ENCODE data around the gene POLR1H.

Gene POLR1H

GRCh38 chr6:30062471-30063178, 1.6 kb downstream of the POLR1H start:
- DNase-seq = no peak

GRCh38 chr6:30063315-30063714, 2.2 kb downstream of the POLR1H start:
- no peak for DNase-seq

GRCh38 chr6:30066082-30066481, 5.0 kb downstream of the POLR1H start:
- no peak for DNase-seq

GRCh38 chr6:30066577-30067459, 5.8 kb downstream of the POLR1H start, which contains the start of gene PPP1R11:
TSS of gene PPP1R11 (plus strand) at chr6:30067198. CDS start at chr6:30067411, 213 bp downstream.
- peak; percentile 99 for DNase-seq

GRCh38 chr6:30067460-30068139, 6.5 kb downstream of the POLR1H start:
- DNase-seq = no peak

GRCh38 chr6:30071081-30071818, 10.2 kb downstream of the POLR1H start:
- DNase-seq = peak; percentile 42

- no peak for DNase-seq
Observed at GRCh38 chr6:30071858-30072257, 10.8 kb downstream of the POLR1H start.

- DNase-seq = no peak
Observed at GRCh38 chr6:30073489-30074235, 12.6 kb downstream of the POLR1H start.

- no peak for DNase-seq
Observed at GRCh38 chr6:30074331-30075093, 13.4 kb downstream of the POLR1H start.

GRCh38 chr6:30075094-30075789, 14.2 kb downstream of the POLR1H start, which contains the start of gene RNF39:
TSS of gene RNF39 (minus strand) at chr6:30075769. CDS start at chr6:30075585, 184 bp downstream.
- no peak for DNase-seq

- no peak for DNase-seq
Observed at GRCh38 chr6:30075790-30076732, 15.0 kb downstream of the POLR1H start.

- DNase-seq = no peak
Observed at GRCh38 chr6:30077218-30077617, 16.2 kb downstream of the POLR1H start.

- DNase-seq = no peak
Observed at GRCh38 chr6:30087876-30088275, 26.8 kb downstream of the POLR1H start.

GRCh38 chr6:30091577-30092381, 30.7 kb downstream of the POLR1H start:
- peak; percentile 66 for DNase-seq

- DNase-seq = no peak
Observed at GRCh38 chr6:30092852-30093543, 31.9 kb downstream of the POLR1H start.

GRCh38 chr6:30093951-30094661, 33.0 kb downstream of the POLR1H start:
- no peak for DNase-seq

GRCh38 chr6:30096829-30097228, 35.8 kb downstream of the POLR1H start:
- no peak for DNase-seq

Data from fibroblast of skin of right biceps (primary cell).